Transverse colon (tissue), 4 donors: Measurements from ENCODE around the gene CCNDBP1.

ENCODE experiments used
- CTCF ChIP-seq, 5 experiments: fragments of 200-600 bp in 3 of 5; fragments of 450-650 bp in 2 of 5; sonication (generic) in 3 of 5; IDR thresholded peaks; 1 replicate in 2 of 5; 2 replicates in 3 of 5; pipeline ENCODE4 v1.5.1; 2016 to 2017; ENCODE audit warnings: antibody characterized with exemption in 5 of 5, inconsistent platforms in 3 of 5, mild to moderate bottlenecking in 2 of 5, moderate library complexity in 1 of 5
- EP300 ChIP-seq: sonication (generic); formaldehyde crosslinking; IDR thresholded peaks from one replicate; pipeline ENCODE4 v1.6.1; 2017; ENCODE audit warnings: antibody characterized with exemption, low read depth
- POLR2A ChIP-seq: fragments of 450-650 bp; IDR thresholded peaks from one replicate; pipeline ENCODE4 v1.6.1; 2016; ENCODE audit warnings: antibody characterized with exemption, mild to moderate bottlenecking, moderate library complexity
- POLR2AphosphoS5 ChIP-seq, 3 donors: sonication (generic); formaldehyde crosslinking; IDR thresholded peaks; one replicate each; pipeline ENCODE4 v1.6.1; 2016; ENCODE audit warnings: antibody characterized with exemption in 3 of 3

- TF ChIP-seq POLR2A, result no peak
- TF ChIP-seq CTCF (IDR thresholded peaks at IDR 0.05), result no peak
- TF ChIP-seq POLR2AphosphoS5 (IDR thresholded peaks at IDR 0.05), result no peak
- TF ChIP-seq EP300, result no peak
Observed at GRCh38 chr15:43199945-43200488, 14.8 kb downstream of the CCNDBP1 start.
